ENCODE data around the gene MRPL38.
A peak's percentile ranks its signal among the peaks of the same experiment; 100 is the strongest.

- TF ChIP-seq POLR2A (IDR thresholded peaks at IDR 0.05) (no peak), CTCF (IDR thresholded peaks at IDR 0.05) (peak in 2 of 5 experiments; percentile 18 to 28), EP300 (IDR thresholded peaks at IDR 0.05; ENCODE audit: low read depth) (no peak), POLR2AphosphoS5 (IDR thresholded peaks at IDR 0.05) (peak in 1 of 3 donors; percentile 1)
Observed at GRCh38 chr17:75854881-75855309, 49.8 kb downstream of the MRPL38 start.
